ENCODE measurements around the gene TH.

TH gene

GRCh38 chr11:2140411-2141400 is 30.9 kb downstream of the TH start:
- H3K9ac ChIP-seq: no peak overlapping the region
- H3K27me3 ChIP-seq (ENCODE audit: insufficient read depth, low read depth): peaks cover 70% of the 10 kb centered on the region
- H2AFZ ChIP-seq (ENCODE audit: low read depth): no peak overlapping the region
- H3K27ac ChIP-seq: no peak overlapping the region
- no peak overlapping the region for H3K4me2 ChIP-seq
- TF ChIP-seq CTCF (conservative IDR thresholded peaks at IDR 0.05; ENCODE audit: low read depth, low read length): no peak
- no peaks in the 10 kb centered on the region for H4K20me1 ChIP-seq (ENCODE audit: insufficient read depth)
- no peak overlapping the region for H3K4me3 ChIP-seq (IDR thresholded peaks at IDR 0.05; ENCODE audit: insufficient read depth, low read depth, low read length)
- H3K4me1 ChIP-seq (ENCODE audit: low read depth, poor library complexity, severe bottlenecking): no peaks in the 10 kb centered on the region
- H3K79me2 ChIP-seq (ENCODE audit: insufficient read depth, low read depth): no peaks in the 10 kb centered on the region
- H3K36me3 ChIP-seq (ENCODE audit: insufficient read depth): no peaks in the 10 kb centered on the region

- Histone ChIP-seq H3K36me3 (ENCODE audit: insufficient read depth) (no peaks in the 10 kb centered on the region), H3K27ac (no peak overlapping the region), H3K4me2 (no peak overlapping the region), H3K4me1 (ENCODE audit: low read depth, poor library complexity, severe bottlenecking) (no peaks in the 10 kb centered on the region), H2AFZ (ENCODE audit: low read depth) (no peak overlapping the region), H3K79me2 (ENCODE audit: insufficient read depth, low read depth) (no peaks in the 10 kb centered on the region), H3K4me3 (IDR thresholded peaks at IDR 0.05; ENCODE audit: insufficient read depth, low read depth, low read length) (no peak overlapping the region), H4K20me1 (ENCODE audit: insufficient read depth) (no peaks in the 10 kb centered on the region), H3K27me3 (ENCODE audit: insufficient read depth, low read depth) (peaks cover 70% of the 10 kb centered on the region), H3K9ac (no peak overlapping the region)
- no peak for TF ChIP-seq CTCF (conservative IDR thresholded peaks at IDR 0.05; ENCODE audit: low read depth, low read length)
Observed at GRCh38 chr11:2139621-2140337, 31.8 kb downstream of the TH start.

GRCh38 chr11:2139123-2139521 is 32.5 kb downstream of the TH start, which contains the start of gene IGF2:
TSS of gene IGF2 (minus strand) at chr11:2139389. CDS start at chr11:2135523, 3,866 bp downstream.
- H2AFZ ChIP-seq (ENCODE audit: low read depth): no peak within 1 kb of the TSS
- no peak within 1 kb of the TSS for H3K9ac ChIP-seq
- peaks cover 70% of the 10 kb centered on the region for H3K27me3 ChIP-seq (ENCODE audit: insufficient read depth, low read depth)
- no peak within 1 kb of the TSS for H3K4me3 ChIP-seq (IDR thresholded peaks at IDR 0.05; ENCODE audit: insufficient read depth, low read depth, low read length)
- TF ChIP-seq CTCF (conservative IDR thresholded peaks at IDR 0.05; ENCODE audit: low read depth, low read length): no peak
- no peak within 1 kb of the TSS for H3K4me2 ChIP-seq
- H3K4me1 ChIP-seq (ENCODE audit: low read depth, poor library complexity, severe bottlenecking): no peaks in the 10 kb centered on the region
- no peaks in the 10 kb centered on the region for H3K79me2 ChIP-seq (ENCODE audit: insufficient read depth, low read depth)
- H4K20me1 ChIP-seq (ENCODE audit: insufficient read depth): no peaks in the 10 kb centered on the region
- no peak within 1 kb of the TSS for H3K27ac ChIP-seq
- H3K36me3 ChIP-seq (ENCODE audit: insufficient read depth): no peaks in the 10 kb centered on the region

GRCh38 chr11:2138431-2139122 is 33.0 kb downstream of the TH start:
- Histone ChIP-seq H3K79me2 (ENCODE audit: insufficient read depth, low read depth) (no peaks in the 10 kb centered on the region), H2AFZ (ENCODE audit: low read depth) (no peak overlapping the region), H3K4me3 (IDR thresholded peaks at IDR 0.05; ENCODE audit: insufficient read depth, low read depth, low read length) (no peak overlapping the region), H3K36me3 (ENCODE audit: insufficient read depth) (no peaks in the 10 kb centered on the region), H3K9ac (no peak overlapping the region), H3K4me1 (ENCODE audit: low read depth, poor library complexity, severe bottlenecking) (no peaks in the 10 kb centered on the region), H3K27me3 (ENCODE audit: insufficient read depth, low read depth) (peaks cover 70% of the 10 kb centered on the region), H3K4me2 (no peak overlapping the region), H3K27ac (no peak overlapping the region), H4K20me1 (ENCODE audit: insufficient read depth) (no peaks in the 10 kb centered on the region)
- TF ChIP-seq CTCF (conservative IDR thresholded peaks at IDR 0.05; ENCODE audit: low read depth, low read length): no peak

Measured in KMS-11 (cell line).